Germinal center (tissue), 1 donor: ENCODE data around the gene ITK.
A peak's percentile ranks its signal among the peaks of the same experiment; 100 is the strongest.

Experiments used
- DNase-seq: peaks from one replicate; pipeline ENCODE4 v3.0.0; 2012; ENCODE audit warnings: mixed read lengths, low spot score

The ITK gene

DNA sequence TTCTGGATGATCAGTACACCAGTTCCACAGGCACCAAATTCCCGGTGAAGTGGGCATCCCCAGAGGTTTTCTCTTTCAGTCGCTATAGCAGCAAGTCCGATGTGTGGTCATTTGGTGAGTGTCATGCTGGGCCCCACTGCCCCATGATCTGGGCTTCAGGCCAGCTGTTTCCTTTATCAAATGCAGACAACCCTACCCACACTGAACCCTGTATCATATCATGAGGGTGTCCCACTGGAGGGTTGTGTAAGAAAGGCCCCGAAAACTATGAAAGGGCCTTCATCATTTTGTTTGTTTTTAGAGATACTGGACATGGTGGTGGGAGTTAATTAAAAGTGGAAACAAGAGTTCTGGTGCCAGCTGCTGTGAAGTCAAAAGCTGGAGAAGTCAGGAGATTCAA, 65.2 kb downstream of the ITK start:
- DNase-seq, result no peak

DNA sequence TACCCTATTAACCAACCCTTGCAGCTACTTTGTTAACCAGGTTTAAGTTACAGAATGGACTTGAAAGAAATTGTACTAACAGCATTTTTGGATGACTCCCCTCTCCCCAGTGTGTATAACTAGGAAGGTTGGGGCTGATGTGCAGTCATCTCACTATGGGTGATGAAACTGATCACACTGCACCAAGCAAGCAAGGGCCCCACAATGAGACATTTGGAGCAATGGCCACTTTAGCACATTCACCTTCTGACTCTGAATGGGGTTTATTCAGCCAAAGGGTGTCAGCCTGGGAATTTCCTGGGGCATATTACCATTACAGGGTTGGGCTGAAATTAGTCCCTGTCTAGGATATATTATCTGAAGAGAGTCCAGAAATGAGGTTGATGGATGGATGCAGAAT, 66.6 kb downstream of the ITK start:
- DNase-seq, result no peak

DNA sequence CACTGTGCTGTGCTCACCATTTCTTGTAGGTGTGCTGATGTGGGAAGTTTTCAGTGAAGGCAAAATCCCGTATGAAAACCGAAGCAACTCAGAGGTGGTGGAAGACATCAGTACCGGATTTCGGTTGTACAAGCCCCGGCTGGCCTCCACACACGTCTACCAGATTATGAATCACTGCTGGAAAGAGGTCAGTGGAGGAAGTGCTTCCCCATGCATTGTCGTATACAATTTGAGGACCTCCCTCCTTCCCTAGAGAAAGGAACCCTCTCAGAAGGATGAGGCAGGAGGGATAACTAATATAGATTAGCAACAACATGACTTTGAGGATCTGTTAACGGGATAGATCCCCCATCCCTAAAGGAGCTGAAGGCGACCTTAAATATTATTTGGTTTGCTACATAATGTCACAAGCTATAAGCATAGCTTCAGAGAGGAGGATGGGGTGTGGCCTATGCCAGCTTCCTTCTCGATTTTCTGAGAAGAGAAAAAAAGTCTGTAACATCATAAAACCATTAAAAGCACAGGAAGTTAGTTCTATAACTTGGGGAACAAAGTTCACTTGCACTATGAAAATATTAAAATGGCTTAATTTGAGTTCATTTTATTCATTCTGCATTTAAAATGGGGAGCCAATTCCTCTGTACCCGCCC, 68.3 kb downstream of the ITK start:
- no peak for DNase-seq

DNA sequence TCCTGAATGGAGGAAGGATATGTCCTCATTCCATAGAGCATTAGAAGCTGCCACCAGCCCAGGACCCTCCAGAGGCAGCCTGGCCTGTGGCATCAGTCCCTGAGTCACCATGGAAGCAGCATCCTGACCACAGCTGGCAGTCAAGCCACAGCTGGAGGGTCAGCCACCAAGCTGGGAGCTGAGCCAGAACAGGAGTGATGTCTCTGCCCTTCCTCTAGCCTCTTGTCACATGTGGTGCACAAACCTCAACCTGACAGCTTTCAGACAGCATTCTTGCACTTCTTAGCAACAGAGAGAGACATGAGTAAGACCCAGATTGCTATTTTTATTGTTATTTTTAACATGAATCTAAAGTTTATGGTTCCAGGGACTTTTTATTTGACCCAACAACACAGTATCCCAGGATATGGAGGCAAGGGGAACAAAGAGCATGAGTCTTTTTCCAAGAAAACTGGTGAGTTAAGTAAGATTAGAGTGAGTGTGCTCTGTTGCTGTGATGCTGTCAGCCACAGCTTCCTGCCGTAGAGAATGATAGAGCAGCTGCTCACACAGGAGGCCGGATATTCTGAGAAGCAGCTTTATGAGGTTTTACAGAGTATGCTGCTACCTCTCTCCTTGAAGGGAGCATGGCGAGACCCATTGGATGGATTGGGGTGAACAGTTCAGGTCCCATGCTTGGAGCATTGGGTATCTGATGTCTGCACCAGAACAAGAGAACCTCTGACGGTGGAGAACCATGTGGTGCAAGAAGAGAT, 72.2 kb downstream of the ITK start:
- DNase-seq, result peak; percentile 16

DNA sequence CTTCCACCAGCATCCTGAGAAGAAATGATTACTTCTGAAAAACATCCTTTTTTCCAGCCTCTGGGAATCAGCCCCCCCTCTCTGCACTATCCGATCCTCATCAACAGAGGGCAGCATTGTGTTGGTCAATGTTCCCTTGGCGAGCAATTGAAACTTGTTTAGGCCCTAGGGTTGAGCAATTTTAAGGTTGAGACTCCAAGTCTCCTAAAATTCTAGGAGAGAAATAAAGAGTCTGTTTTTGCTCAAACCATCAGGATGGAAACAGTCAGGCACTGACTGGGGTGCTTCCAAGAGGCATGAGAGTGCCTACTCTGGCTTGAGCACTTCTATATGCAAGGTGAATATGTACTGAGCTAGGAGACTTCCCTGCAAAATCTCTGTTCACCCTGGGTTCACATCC, 72.9 kb downstream of the ITK start:
- peak; percentile 76 for DNase-seq

DNA sequence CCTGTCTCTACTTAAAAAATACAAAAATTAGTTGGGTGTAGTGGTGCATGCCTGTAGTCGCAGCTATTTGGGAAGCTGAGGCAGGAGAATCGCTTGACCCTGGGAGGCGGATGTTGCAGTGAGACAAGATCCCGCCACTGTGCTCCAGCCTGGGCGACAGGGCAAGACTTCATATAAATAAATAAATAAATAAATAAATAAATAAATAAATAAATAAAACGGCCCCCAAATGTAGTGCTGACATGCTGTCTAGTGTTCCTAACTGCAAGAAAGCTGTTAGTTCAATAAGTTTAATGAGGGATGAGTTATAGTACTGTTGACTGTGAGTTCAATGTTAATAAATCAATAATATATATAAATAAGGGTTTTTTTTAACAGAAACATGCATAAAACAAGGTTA, 77.8 kb downstream of the ITK start:
- DNase-seq, result no peak

DNA sequence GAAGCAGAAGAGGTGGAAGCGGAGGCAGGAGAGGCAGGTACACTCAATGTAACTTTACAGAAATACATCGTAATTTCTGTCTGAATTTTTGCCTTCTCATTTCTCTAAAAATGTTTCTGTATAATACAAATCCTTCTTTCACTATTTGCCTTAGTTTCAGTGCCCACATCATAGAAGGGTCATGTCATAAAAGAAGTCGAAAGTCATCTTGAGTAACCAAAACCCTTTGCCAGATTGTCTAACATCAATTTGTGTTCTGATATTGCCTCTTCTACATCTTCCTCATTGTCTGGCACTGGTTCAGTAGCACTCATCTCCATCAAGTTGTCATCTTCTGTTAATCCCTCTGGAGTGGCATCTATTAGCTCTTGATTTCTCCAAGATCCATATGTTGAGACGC, 79.1 kb downstream of the ITK start:
- DNase-seq, result no peak

DNA sequence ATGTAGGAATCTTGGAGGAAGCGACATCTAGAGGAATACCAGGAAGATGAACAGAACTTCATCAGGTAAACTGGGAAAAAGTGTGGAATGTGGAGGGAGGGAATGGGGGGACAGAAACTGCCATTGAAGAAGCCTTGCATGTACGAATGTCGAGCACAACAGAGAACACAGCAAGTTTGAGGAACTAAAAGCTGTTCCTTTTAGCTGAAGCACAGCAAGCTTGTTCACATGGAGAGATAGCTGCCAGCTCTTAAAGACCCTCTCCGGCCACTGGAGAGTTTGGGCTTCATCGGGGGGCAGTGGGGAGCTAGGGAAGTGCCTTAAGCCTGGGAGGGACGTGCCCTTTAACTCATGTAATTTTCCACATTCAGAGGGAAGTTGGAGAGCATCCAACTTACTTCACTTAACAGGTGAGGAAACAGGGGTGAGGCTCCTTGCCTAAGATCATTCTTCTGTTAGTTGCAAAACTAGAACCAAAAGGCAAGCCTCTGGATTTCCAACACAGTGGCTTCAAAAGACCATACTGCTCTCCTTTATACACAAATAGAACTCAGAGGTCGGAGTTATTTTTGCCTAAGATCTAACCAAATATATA, 83.0 kb downstream of the ITK start:
- no peak for DNase-seq

DNA sequence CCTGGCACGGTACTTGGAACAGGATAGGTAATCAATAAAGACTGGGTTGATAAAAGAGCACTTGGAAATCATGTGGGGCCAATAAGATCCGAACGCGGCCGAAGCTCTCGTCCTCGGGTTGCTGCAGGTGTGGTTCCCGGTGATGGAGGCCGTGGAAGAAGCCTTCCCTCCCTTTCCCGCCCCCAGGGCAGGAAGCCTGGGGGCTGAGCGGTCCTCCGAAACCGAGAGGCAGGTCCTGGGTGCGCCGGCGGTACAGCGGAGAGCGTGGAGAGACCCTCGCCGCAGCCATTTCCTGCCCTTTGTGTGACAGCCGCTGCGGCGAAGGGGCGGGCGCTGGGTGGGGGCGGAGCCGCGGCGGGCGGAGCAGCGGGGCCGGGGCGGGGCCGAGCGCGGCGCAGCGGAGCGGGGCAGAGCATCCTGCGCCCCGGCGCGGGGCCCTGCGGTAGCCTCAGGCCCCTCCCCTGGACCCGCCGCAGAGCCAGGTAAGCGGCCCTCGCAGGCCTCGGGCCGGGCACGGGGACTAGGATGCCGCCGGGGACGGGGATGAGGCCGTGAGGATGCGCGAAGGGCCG, 85.2 kb downstream of the ITK start, which contains the start of gene CYFIP2:
Gene CYFIP2, plus strand, starts transcription at position 410 of the 572 bp plus-strand sequence. CDS start 19,239 bp downstream, outside the sequence.
- peak; percentile 93 for DNase-seq

DNA sequence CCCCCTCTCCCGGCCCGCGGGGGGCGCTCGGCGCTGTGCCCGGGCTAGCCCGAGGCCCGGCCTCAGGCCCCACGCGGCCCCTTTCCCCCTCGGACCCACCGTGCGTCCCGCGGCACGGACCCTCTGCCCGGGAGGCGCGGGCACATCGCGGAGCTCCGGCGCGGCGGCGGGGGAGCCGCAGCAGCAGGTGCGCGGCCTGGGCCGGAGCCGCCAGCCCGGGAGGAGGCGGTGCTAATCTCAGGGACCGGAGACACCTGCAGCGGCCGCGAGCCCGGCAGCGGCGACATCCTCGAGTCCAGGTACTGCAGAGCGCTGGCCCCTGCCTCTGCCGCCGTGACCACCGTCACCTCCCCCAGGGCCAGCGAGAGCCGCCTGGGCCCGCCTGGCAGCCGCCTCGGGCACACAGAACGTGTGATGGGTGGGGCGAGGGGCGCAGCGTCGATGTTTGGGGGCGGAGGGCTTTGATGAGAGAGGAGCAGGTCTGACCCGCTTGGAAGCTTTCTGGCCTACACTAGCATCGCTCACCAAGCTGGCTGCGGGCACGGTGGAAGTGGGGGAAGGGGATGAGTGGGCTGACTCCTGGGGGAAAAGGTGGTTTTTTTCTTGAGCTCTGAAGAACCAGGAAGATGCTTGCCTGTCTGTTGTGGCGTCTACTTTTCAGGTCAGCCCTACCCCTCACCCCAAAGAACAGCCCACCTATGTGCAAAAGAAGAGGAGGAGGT, 85.8 kb downstream of the ITK start:
- DNase-seq, result peak; percentile 66

DNA sequence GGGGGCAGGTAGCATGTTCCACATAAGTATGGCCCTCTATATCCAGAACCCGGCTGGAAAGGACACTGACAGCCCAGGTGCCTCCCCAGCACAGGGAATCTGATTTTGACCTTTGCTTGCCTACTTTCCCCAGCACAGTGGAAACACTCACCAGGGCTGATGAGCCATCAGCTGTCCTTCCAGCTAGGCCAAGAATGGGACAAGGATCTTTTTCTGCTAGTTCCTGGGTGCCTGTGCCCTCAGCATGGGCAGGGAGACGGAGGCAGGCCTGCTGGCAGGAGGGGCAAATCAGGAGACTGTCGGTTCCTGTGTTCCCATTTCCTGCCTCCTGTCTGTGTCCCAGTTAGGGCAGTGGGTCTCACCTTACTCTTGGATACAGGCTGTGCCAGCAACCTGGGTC, 86.4 kb downstream of the ITK start:
- no peak for DNase-seq

DNA sequence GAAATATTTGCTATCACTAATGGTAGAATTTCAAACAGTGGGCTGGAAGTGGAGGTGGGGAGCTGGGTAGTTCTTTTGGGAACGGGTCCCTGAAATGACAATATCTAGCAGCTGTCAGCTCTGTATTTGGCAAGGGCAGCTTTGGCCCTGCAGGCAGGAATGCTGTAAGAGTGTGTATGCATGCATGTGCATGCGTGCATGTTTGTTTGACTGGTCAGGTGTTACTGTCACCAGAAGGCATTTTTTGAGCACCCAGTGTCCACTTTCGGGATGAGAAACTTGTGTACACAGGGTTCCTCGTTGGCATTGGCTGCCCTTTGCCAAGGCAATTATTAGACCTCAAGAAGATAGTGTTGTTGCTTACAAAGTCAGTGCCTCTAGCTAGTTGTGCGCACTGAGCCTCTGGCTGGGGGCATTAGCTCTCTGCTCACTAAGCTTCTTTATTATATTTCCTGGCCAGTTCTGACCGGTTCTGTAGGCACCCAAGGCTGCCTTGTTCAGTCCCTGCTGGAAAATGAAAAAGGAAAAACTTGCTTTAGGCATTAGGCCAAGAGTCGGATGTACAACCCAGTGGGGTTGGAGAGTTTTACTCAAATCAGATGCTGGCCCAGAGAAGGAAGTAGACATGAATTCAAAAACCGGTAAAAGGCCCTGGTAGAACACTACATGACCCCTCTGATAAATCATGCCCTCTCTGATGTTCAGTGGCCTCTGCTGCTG, 87.3 kb downstream of the ITK start:
- DNase-seq, result no peak

DNA sequence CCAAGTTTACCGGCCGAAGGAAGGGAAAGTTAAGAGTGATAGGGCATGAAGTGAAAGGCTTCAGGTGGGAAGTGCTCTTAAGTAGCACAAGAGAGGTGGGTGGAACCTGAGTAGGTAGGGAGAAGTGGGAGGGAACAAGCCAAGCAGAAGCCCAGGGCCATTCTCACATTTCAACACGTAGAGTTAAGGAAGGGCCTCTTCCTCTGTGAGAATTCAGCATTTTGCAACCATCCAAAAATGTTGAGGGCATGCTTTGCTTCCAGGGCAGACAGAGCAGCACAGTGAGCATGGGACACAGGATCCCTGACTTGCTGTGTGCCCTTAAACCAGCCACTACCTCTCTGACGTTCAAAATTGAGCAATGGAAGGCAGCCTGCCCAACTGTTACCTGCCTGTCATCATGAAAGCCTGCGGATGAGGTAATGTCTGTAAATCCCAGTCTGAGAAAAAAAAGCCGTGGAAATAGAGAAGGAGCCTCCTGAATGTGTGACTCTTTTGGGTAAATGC, 88.6 kb downstream of the ITK start:
- peak; percentile 44 for DNase-seq

DNA sequence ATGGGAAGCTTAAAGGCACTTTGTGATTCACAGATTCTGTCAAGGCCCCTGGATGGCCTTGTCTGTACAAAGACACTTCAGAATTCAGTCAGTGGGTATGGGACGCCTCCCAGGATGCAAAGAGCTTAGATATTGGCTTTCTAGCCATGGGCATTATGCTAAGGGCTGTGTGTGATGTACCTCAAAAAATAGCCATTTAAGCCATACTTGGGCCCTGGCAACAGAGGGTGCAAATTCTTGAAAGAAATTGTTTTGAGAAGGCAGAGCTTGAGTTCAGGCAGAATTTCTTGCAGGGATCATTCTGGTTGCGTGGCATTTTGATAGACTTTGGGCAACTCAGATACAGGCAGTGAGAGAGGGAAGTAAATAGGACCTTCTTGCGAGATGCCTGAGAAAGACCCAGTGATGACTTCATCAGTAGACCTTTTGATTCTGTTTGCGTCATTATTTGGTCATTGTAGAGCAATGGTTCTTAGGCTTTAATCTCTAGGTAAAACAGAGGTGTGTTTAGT, 89.2 kb downstream of the ITK start:
- DNase-seq, result no peak

DNA sequence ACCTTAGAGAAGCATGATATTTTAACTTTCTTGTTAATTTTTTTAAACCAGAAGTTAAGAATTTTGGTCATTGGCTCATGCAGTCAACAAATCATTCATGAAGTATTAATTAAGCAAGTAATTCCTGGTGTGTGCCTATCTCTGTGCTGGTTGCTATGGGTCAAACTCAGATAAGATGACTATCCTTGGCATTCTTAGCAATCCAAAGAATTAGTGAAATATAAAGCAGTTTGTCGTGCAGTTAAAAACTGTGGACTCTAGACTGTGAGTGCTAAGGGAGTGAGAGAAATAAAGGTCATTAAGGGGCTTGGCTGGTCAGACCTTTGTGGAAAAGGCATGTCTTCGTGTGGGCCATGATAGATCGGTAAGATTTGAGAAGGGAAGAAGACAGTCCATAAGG, 90.1 kb downstream of the ITK start:
- no peak for DNase-seq

DNA sequence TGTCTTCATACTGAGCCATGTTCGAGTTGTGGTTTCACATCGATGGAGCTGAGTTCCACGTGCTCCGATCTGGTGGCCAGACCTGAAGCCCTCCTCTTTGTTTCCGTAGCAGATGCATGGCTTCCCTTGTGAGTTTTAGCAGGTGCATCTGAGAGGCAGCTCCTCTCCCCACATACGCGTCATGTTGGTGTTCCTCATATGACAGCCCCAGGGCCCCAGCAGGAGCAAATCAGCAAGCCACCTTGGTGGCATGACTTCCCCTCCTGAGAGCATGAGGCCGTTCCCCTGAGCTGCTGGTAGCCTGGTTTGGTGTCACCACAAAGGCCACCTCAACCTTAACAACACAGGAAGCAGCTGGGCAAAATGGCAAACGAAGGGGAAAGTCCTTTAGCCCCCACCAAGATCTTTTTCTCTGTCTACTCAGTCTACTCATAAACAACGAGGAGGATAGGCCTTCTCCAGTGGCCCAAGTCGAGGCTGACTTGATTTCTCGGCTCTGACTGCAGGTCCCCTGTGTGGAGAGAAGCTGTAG, 91.2 kb downstream of the ITK start:
- DNase-seq, result peak; percentile 87

DNA sequence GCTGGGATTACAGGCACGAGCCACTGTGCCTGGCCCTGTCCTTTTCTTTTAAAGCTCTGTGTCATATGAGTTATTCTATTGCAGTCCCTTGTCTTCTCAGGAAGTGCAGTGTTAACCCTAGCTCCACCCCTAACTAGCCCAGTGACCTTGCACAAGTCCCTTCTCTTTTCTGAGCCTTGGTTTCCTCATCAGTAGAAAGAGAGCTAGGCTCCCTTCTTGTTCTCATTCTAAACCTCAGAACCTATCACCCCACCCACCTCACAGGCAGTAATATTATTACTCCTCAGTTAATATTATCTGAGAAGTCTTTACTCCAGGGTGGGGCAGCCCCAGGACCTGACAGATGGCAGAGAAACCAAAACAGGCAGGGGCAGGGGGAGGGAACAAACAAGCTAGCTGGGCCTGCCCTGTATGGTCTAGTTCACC, 92.5 kb downstream of the ITK start:
- DNase-seq, result no peak

DNA sequence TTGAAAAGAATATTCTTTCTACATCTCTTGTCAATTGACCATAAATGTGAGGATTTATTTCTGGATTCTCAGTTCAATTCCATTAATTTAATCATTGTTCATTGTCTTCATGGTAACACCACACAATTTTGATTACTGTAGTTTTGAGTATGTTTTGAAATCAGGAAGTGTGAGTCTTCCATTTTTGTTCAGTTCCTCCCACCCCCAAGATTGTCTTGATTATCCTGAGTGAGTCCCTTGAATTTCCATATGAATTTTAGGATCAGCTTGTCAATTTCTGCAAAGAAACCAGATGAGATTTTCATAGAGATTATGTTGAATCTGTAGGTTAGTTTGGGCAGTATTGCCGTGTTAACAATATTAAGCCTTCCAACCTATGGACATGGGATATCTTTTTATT, 94.8 kb downstream of the ITK start:
- no peak for DNase-seq

DNA sequence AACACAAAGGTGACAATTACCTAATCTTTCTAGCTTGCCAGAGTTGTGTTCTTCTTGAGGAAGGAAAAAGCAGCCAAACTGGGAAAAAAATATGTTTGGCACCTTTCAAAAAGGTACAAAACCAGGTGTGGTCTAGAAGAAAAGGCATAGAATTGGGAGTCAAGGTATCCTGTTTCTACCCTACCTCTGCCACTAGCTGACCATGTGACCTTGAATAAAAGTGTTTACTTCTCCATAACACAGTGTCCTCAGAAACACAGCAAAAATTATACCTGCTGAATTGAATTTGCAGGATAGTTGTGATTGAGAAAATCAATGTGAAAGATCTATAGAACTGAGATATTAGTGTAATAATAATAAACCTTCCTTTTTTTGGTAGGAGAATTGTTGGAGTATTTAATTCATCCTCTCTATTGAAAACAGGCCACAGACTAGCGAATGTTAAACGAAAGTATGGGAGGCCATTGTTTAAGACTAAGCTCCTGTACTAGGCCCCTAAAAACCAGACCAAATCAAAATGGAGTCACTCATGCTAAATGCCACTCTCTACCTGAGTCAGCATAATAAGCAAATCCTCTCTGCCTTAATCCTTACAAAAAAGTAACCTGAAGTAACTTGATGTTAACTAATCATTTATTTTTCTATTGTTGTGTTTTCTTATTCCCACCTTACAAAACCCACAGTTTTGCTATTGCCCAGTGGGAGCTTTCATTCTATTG, 97.8 kb downstream of the ITK start:
- DNase-seq, result no peak

DNA sequence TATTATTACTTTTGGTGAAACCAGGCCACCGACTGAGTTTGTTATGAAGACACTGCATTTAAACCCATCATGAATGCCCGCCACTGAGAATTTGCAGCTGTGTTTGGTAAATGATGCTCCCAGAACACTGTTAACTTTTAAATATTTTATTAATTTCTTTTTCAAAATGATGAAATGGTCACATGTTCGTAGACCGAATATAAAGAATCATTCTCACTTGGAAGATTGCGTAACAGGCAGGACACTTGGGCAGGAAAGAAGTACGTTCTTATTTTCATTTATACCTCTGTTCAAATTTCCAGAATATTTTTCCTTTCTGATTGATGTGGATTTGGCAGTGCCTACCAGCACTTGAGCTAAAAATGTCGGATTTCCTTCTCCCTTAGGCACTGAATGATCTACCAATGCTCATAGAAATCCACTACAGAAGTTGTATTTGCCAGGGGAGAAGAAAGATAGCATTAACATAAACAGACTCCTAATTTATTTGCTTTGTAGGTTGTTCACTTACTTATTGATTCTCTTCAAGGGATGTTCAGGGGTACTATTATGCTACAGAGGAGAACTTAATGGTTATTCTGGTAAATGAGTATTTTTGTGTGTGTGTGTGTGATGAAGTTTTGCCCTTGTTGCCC, 99.1 kb downstream of the ITK start:
- DNase-seq, result no peak
